OCI-LY1 (cell line): Measurements from ENCODE around the gene ITGB8.

Experiments
- EZH2 ChIP-seq: fragments of 200-600 bp; sonication (generic), shearing (Covaris generic); IDR thresholded peaks from 2 replicates; pipeline ENCODE4 v1.8.0; 2017; ENCODE audit warnings: borderline replicate concordance, mixed run types, mild to moderate bottlenecking, antibody characterized with exemption, low read length, moderate library complexity, mixed read lengths
- TF ChIP-seq, protein P1 (sequence below): fragments of 200-600 bp; sonication (generic), shearing (Covaris generic); IDR thresholded peaks from 2 replicates; pipeline ENCODE4 v1.5.1; 2017; ENCODE audit warnings: mild to moderate bottlenecking, antibody characterized with exemption, low read length, moderate library complexity, mixed read lengths

DNA sequence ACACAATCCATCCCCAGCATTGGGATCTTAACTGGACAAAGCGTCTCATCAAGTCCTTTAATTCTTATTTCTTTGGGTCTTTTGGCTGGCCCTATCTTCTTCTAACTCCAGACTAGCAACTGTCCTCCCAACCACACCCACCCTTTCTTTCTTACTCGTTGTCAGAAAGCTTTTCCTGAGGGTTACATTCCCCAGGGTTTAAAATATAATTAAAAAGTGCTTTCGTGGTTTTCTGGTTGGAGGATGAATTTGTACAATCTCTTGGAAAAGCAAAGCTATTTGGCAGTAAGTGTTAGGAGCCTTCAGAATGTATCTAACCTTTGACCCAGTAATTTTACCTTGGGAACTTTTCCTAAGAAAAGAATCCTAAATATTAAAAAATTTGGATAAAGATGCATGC lies 10.4 kb upstream of the ITGB8 start:
- TF ChIP-seq, protein P1, sequence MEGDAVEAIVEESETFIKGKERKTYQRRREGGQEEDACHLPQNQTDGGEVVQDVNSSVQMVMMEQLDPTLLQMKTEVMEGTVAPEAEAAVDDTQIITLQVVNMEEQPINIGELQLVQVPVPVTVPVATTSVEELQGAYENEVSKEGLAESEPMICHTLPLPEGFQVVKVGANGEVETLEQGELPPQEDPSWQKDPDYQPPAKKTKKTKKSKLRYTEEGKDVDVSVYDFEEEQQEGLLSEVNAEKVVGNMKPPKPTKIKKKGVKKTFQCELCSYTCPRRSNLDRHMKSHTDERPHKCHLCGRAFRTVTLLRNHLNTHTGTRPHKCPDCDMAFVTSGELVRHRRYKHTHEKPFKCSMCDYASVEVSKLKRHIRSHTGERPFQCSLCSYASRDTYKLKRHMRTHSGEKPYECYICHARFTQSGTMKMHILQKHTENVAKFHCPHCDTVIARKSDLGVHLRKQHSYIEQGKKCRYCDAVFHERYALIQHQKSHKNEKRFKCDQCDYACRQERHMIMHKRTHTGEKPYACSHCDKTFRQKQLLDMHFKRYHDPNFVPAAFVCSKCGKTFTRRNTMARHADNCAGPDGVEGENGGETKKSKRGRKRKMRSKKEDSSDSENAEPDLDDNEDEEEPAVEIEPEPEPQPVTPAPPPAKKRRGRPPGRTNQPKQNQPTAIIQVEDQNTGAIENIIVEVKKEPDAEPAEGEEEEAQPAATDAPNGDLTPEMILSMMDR = no peak
- no peak for TF ChIP-seq EZH2
